Measurements from ENCODE around the gene ATP10A. TPM values are rescaled to one million over a fixed set of nuclear protein-coding genes. Genes with fewer than 3 reads are reported as not detected.

The ATP10A gene
- total RNA-seq, 1 experiment from 2014 or later = 2.1 TPM

DNA sequence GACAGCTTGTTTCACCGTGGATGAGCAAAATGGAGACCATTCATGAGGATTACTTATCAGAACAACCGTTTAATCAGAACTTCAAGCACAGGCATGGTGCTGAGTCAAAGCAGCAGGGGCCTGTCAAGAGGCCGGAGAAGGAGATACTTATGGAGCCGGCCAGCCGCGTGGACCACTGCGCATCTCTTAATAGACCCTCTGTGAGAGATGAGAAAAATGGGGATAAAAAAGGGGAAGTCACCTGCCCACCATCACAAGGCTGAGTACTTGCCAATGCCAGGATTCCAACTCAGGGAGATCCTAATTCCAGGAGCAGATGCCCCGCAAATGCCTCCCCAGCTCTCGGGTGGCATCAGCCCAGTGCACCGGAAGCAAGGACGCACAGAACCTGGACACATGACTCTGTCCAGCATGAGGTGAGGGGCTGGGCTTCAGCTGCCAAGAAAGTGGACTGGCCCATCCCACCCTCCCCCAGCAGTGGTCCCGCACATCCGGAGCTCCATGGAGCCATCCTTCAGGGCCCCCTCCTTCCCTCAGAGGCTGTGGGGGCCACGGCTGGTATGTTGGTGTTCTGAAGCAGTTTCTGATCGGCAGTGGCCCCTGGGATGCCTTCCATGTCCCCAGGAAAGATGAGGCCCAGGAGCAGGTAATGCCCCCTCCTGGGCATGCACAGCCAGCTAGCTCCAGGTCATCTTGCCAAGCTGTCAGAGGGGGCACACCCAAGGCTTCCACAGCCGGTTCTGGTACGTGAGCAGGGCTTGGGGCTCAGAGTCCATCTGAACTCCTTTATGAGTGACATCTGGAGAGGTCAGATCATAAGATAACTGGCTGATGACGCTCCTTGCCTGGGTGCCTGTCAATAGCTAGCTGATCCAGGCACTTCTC, 143.8 kb downstream of the ATP10A start (continued):
- TF ChIP-seq ELF4 (CRISPR knock-in tag; IDR thresholded peaks at IDR 0.05; ENCODE audit: low read depth) (no peak), ZNF219 (CRISPR knock-in tag; IDR thresholded peaks at IDR 0.05; ENCODE audit: borderline replicate concordance) (no peak)

DNA sequence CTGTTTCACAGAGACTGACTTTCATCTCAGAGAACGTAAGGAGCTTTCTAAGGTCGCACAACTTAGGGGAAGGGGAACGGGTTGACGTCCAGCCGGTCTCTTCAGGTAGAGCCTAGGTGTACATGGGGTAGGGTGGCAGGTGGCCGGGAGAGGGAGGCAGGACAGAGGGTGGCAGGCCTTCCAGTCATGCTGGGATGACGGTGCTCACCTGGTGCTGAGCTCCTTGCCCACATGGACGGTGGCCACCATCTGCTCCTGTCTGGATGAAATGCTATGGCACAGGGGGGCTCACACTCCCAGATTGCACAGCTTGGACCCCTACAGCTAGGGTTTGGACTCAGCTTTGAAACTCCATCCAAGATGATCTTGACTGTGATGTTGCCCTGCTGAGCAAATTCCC, 144.5 kb downstream of the ATP10A start:
- Mint-ChIP-seq H3K27me3 (ENCODE audit: low read depth) (no peaks in the 10 kb centered on the region), H3K4me1 (peaks cover 12% of the 10 kb centered on the region), H3K27ac (no peak overlapping the region), H3K36me3 (no peaks in the 10 kb centered on the region), H3K4me3 (no peak overlapping the region), H3K9me3 (no peaks in the 10 kb centered on the region)
- CTCF ChIA-PET = interaction anchor here (1.0 to 2.9 kb wide), 2 partner anchors 8 to 215 kb away, joined by 4 to 17 read pairs; no protein-coding TSS in a partner anchor
- ATAC-seq (no peak), DNase-seq (ENCODE audit: low spot score) (no peak)
- TF ChIP-seq MYBL2 (CRISPR knock-in tag; IDR thresholded peaks at IDR 0.05) = no peak
- no peak for TF ChIP-seq SMAD3 (CRISPR knock-in tag; IDR thresholded peaks at IDR 0.05; ENCODE audit: borderline replicate concordance)
- no peak for TF ChIP-seq CBFB (CRISPR knock-in tag; IDR thresholded peaks at IDR 0.05; ENCODE audit: low read depth)
- TF ChIP-seq, protein P1, sequence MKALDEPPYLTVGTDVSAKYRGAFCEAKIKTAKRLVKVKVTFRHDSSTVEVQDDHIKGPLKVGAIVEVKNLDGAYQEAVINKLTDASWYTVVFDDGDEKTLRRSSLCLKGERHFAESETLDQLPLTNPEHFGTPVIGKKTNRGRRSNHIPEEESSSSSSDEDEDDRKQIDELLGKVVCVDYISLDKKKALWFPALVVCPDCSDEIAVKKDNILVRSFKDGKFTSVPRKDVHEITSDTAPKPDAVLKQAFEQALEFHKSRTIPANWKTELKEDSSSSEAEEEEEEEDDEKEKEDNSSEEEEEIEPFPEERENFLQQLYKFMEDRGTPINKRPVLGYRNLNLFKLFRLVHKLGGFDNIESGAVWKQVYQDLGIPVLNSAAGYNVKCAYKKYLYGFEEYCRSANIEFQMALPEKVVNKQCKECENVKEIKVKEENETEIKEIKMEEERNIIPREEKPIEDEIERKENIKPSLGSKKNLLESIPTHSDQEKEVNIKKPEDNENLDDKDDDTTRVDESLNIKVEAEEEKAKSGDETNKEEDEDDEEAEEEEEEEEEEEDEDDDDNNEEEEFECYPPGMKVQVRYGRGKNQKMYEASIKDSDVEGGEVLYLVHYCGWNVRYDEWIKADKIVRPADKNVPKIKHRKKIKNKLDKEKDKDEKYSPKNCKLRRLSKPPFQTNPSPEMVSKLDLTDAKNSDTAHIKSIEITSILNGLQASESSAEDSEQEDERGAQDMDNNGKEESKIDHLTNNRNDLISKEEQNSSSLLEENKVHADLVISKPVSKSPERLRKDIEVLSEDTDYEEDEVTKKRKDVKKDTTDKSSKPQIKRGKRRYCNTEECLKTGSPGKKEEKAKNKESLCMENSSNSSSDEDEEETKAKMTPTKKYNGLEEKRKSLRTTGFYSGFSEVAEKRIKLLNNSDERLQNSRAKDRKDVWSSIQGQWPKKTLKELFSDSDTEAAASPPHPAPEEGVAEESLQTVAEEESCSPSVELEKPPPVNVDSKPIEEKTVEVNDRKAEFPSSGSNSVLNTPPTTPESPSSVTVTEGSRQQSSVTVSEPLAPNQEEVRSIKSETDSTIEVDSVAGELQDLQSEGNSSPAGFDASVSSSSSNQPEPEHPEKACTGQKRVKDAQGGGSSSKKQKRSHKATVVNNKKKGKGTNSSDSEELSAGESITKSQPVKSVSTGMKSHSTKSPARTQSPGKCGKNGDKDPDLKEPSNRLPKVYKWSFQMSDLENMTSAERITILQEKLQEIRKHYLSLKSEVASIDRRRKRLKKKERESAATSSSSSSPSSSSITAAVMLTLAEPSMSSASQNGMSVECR (CRISPR knock-in tag; IDR thresholded peaks at IDR 0.05; ENCODE audit: borderline replicate concordance) = no peak
- TF ChIP-seq, protein P2, sequence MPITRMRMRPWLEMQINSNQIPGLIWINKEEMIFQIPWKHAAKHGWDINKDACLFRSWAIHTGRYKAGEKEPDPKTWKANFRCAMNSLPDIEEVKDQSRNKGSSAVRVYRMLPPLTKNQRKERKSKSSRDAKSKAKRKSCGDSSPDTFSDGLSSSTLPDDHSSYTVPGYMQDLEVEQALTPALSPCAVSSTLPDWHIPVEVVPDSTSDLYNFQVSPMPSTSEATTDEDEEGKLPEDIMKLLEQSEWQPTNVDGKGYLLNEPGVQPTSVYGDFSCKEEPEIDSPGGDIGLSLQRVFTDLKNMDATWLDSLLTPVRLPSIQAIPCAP (CRISPR knock-in tag; IDR thresholded peaks at IDR 0.05) = no peak
- no peak for TF ChIP-seq GTF2I (CRISPR knock-in tag; conservative IDR thresholded peaks at IDR 0.05)
- TF ChIP-seq FOXJ3 (CRISPR knock-in tag; IDR thresholded peaks at IDR 0.05; ENCODE audit: borderline replicate concordance) = no peak
- TF ChIP-seq NFYB (CRISPR knock-in tag; conservative IDR thresholded peaks at IDR 0.05; ENCODE audit: low read depth) = no peak
- TF ChIP-seq, protein P3, sequence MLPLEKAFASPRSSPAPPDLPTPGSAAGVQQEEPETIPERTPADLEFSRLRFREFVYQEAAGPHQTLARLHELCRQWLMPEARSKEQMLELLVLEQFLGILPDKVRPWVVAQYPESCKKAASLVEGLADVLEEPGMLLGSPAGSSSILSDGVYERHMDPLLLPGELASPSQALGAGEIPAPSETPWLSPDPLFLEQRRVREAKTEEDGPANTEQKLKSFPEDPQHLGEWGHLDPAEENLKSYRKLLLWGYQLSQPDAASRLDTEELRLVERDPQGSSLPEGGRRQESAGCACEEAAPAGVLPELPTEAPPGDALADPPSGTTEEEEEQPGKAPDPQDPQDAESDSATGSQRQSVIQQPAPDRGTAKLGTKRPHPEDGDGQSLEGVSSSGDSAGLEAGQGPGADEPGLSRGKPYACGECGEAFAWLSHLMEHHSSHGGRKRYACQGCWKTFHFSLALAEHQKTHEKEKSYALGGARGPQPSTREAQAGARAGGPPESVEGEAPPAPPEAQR (CRISPR knock-in tag; IDR thresholded peaks at IDR 0.05) = no peak
- TF ChIP-seq, protein P4, sequence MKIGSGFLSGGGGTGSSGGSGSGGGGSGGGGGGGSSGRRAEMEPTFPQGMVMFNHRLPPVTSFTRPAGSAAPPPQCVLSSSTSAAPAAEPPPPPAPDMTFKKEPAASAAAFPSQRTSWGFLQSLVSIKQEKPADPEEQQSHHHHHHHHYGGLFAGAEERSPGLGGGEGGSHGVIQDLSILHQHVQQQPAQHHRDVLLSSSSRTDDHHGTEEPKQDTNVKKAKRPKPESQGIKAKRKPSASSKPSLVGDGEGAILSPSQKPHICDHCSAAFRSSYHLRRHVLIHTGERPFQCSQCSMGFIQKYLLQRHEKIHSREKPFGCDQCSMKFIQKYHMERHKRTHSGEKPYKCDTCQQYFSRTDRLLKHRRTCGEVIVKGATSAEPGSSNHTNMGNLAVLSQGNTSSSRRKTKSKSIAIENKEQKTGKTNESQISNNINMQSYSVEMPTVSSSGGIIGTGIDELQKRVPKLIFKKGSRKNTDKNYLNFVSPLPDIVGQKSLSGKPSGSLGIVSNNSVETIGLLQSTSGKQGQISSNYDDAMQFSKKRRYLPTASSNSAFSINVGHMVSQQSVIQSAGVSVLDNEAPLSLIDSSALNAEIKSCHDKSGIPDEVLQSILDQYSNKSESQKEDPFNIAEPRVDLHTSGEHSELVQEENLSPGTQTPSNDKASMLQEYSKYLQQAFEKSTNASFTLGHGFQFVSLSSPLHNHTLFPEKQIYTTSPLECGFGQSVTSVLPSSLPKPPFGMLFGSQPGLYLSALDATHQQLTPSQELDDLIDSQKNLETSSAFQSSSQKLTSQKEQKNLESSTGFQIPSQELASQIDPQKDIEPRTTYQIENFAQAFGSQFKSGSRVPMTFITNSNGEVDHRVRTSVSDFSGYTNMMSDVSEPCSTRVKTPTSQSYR (CRISPR knock-in tag; IDR thresholded peaks at IDR 0.05) = no peak
- no peak for TF ChIP-seq CREM (CRISPR knock-in tag; IDR thresholded peaks at IDR 0.05)
- TF ChIP-seq, protein P5, sequence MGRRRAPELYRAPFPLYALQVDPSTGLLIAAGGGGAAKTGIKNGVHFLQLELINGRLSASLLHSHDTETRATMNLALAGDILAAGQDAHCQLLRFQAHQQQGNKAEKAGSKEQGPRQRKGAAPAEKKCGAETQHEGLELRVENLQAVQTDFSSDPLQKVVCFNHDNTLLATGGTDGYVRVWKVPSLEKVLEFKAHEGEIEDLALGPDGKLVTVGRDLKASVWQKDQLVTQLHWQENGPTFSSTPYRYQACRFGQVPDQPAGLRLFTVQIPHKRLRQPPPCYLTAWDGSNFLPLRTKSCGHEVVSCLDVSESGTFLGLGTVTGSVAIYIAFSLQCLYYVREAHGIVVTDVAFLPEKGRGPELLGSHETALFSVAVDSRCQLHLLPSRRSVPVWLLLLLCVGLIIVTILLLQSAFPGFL (CRISPR knock-in tag; IDR thresholded peaks at IDR 0.05; ENCODE audit: borderline replicate concordance) = no peak
- TF ChIP-seq, protein P6, sequence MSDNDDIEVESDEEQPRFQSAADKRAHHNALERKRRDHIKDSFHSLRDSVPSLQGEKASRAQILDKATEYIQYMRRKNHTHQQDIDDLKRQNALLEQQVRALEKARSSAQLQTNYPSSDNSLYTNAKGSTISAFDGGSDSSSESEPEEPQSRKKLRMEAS (CRISPR knock-in tag; IDR thresholded peaks at IDR 0.05) = no peak
- TF ChIP-seq TP53 (CRISPR knock-in tag; IDR thresholded peaks at IDR 0.05) = no peak
- no peak for TF ChIP-seq JAZF1 (CRISPR knock-in tag; IDR thresholded peaks at IDR 0.05)
- no peak for TF ChIP-seq ESRRA (CRISPR knock-in tag; IDR thresholded peaks at IDR 0.05; ENCODE audit: borderline replicate concordance)
- POLR2A ChIA-PET = interaction anchor here (0.5 kb wide), 1 partner anchor 539 kb away, joined by 4 read pairs; no protein-coding TSS in a partner anchor

All from WTC11 (cell line).